HEK293 (cell line): ENCODE results near the gene FAM240A.

Experiments
- BCL11A ChIP-seq: fragments of 450-650 bp; formaldehyde crosslinking; IDR thresholded peaks from 2 replicates; pipeline ENCODE4 v1.5.1; 2016; ENCODE audit warnings: low read depth, missing biosample characterization, missing genetic modification characterization
- CTCF ChIP-seq: fragments of 450-650 bp; formaldehyde crosslinking; IDR thresholded peaks from 2 replicates; pipeline ENCODE4 v1.5.1; 2016; ENCODE audit warnings: missing biosample characterization, missing genetic modification characterization
- KLF16 ChIP-seq: fragments of 450-650 bp; formaldehyde crosslinking; IDR thresholded peaks from 2 replicates; pipeline ENCODE4 v1.5.1; 2017; ENCODE audit warnings: missing biosample characterization, missing genetic modification characterization
- PBX3 ChIP-seq: sonication (generic); formaldehyde crosslinking; IDR thresholded peaks from 2 replicates; pipeline ENCODE4 v1.8.1; 2022; ENCODE audit warnings: mild to moderate bottlenecking, moderate library complexity, missing genetic modification reagents
- PRDM4 ChIP-seq: fragments of 450-650 bp; formaldehyde crosslinking; IDR thresholded peaks from 2 replicates; pipeline ENCODE4 v1.5.1; 2017; ENCODE audit warnings: missing biosample characterization, missing genetic modification characterization
- ZBTB7A ChIP-seq: fragments of 450-650 bp; formaldehyde crosslinking; IDR thresholded peaks from 2 replicates; pipeline ENCODE4 v1.5.1; 2016; ENCODE audit warnings: low read depth, missing biosample characterization, missing genetic modification characterization
- ZBTB8A ChIP-seq: fragments of 450-650 bp; formaldehyde crosslinking; IDR thresholded peaks from 2 replicates; pipeline ENCODE4 v1.5.1; 2016; ENCODE audit warnings: missing biosample characterization, missing genetic modification characterization
- ZNF398 ChIP-seq: fragments of 450-650 bp; formaldehyde crosslinking; IDR thresholded peaks from 2 replicates; pipeline ENCODE4 v1.5.1; 2017; ENCODE audit warnings: missing biosample characterization, missing genetic modification characterization
- ZNF530 ChIP-seq: fragments of 450-650 bp; formaldehyde crosslinking; IDR thresholded peaks from 2 replicates; pipeline ENCODE4 v1.5.1; 2016; ENCODE audit warnings: low read depth, missing biosample characterization, missing genetic modification characterization
- ZNF639 ChIP-seq: fragments of 450-650 bp; formaldehyde crosslinking; IDR thresholded peaks from 2 replicates; pipeline ENCODE4 v1.5.1; 2016; ENCODE audit warnings: missing biosample characterization, missing genetic modification characterization
- ZNF830 ChIP-seq: fragments of 450-650 bp; IDR thresholded peaks from 2 replicates; pipeline ENCODE4 v1.5.0; 2018; ENCODE audit warnings: missing biosample characterization, missing genetic modification characterization, low read depth, mild to moderate bottlenecking, moderate library complexity

GRCh38 chr3:46603446-46604046 lies 8.8 kb upstream of the FAM240A start:
- TF ChIP-seq ZNF830 (tag by site-specific recombination) (no peak), ZBTB7A (no peak), ZNF639 (tag by site-specific recombination) (no peak), ZBTB8A (tag by site-specific recombination) (no peak), ZNF530 (no peak), CTCF (no peak), ZNF398 (no peak), BCL11A (tag by site-specific recombination) (no peak), PBX3 (no peak), PRDM4 (tag by site-specific recombination) (no peak), KLF16 (tag by site-specific recombination) (no peak)
